Measurements from ENCODE around the gene KIDINS220. TPM values are rescaled to one million over a fixed set of nuclear protein-coding genes. Genes with fewer than 3 reads are reported as not detected.
A peak's percentile ranks its signal among the peaks of the same experiment; 100 is the strongest.

Gene KIDINS220
- total RNA-seq (2014; rRNA removed; shearing (Covaris generic)) = 12.1 and 12.4 TPM in 2 replicates

DNA sequence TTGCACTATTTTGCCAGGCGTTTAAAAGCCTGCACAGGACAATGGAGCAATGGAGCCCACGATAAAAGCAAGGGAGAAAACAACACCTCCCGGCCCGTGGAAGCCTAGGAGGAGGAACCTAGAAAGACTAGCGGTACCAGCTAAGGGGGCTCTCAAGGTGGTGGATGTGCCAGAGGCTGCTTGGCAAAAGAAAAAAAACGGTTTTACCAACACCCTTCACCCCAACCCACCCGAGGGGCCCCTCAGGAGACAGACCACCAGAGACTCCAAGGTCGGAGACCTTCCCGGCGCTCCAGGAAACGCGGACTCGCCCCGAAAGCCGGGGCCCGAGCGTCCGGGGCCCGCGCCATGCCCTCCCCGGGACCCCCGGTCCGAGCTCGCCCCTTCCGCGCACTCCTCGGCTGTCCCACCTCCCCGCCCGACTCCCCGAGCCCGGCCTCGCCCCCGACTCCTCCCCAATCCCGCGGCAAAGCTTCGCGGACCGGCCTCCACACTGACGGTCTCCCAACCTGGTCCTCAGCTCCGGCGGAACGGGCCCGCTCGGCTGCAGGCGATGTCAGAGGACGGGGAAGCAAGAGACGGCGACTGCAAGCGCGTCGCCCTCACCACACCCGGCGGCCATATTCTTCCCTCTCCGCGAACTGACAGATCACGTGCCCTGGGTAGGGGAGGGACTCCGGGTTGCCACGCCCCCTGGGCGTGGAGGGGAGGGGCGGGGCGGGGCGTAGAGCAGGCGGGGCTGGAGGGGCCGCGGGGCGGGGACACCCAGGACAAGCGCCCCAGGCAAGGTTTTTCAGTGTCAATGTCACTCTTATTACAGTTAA is at the start of gene KIDINS220:
TSS of gene KIDINS220 (minus strand) at position 643 of the 824 bp plus-strand sequence. CDS start 10,520 bp downstream, outside the sequence.
- DNase-seq (ENCODE audit: low spot score) = peak; percentile 40

DNA sequence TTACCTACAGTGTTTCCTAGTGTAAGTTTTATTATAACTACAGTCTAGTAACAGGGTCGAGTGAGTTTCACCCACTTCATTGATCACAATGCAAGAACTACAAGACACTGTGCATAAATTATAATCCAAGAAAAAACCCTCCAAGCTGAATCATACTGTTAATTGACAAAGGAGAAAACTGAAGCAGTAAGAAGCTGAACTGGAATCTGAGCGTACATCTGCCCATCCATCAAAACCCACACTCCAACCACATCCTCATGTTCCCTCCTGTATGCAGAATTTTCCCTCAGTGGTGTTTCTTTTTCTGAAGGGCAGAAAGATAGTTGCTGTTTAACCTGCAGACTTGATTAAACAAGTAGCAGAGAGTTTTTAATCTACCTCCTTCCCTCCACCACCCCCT is 49.5 kb upstream of the KIDINS220 start:
- DNase-seq (ENCODE audit: low spot score) = no peak

DNA sequence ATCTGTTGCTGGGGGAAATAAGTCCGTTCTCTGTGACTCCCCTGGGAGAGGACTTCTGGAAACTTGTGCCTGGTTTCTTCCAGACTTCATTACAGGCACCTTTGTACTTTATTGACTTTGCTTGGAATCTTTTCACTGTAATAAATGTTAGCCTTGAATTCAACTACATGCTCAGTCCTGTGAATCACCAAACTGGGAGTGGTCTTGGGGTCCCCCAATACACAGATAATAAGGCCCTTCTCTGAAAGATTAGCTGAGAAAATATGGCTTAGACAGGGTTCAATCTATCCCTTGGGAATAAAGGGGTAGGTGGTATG is 48.7 kb upstream of the KIDINS220 start:
- DNase-seq (ENCODE audit: low spot score) = no peak

DNA sequence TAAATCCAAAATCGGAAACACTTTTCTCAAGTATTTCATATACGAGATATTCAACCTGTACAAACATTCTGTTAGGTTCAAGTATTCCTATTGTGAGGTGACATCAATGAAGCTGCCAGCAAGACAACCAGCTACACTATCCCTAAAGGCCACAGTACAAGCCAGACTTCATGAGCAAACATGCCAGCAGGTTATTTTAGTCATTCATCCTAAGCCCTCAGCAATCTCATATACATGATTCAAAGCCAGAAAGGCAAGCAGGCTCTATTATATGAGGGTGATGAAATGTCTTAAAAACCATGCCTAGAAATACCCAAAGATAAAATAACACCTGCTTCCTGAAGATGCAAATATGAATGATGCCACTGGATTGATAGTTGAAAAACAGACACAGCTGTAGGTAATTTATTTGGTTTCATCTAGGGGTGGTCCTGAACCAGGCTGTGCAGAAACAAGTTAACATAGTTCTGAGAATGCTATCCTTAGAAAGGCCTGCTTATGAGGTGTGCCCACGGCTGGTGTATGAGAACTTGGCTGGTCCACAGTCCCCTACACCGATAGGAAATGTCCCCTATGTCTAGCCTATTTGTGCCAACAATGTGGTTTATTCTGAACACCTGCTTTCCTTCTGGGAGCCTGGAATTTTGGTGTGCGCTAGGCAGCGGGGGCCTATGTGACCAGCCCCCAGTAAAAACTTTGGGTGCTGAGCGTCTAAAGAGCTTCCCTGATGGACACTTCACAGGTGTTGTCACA is 48.2 kb upstream of the KIDINS220 start:
- DNase-seq (ENCODE audit: low spot score) = no peak

GRCh38 chr2:8884812-8885211 is 47.4 kb upstream of the KIDINS220 start:
- no peak for DNase-seq (ENCODE audit: low spot score)

- peak; percentile 7 for DNase-seq (ENCODE audit: low spot score)
Measured at GRCh38 chr2:8882094-8882493, 44.7 kb upstream of the KIDINS220 start.

DNA sequence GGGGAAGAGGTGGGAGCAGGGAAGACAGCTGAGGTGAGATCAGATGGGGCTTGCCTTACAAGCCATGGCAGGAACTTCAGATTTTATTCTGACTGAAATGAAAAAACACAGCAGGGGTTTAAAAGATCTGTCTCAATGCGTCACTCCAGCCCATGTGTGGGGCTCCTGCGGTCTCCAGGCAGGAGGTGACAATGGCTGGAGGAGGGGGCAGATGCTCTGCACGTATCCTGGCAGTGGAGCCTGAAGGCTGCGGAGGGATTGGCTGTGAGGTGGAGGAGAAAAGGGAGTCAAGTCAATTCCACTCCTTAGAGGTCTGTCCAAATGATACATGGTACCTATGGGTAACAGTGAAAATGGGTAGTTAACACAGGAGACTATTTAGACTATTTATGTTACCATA is 40.5 kb upstream of the KIDINS220 start:
- no peak for DNase-seq (ENCODE audit: low spot score)

DNA sequence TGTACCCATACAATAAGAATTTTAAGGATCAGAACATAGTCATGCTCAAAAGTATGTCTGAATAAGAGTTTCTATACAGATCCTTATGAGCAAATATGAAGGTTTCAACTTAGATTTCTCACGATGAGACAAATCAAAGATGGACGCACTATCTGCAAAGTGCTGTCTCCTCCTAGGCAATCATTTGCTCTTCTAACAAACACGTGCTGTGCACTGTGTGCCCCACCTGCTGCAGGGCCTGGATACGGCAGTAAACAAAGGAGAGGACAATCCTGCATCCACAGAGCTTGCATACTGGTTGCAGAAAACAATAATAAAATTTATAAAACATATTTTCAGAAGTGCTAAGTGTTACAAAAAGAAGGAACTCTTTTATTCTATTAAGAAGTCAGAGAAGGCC is 39.9 kb upstream of the KIDINS220 start:
- no peak for DNase-seq (ENCODE audit: low spot score)

GRCh38 chr2:8876628-8877027 is 39.2 kb upstream of the KIDINS220 start:
- DNase-seq (ENCODE audit: low spot score) = no peak

- DNase-seq (ENCODE audit: low spot score) = peak; percentile 39
Measured at GRCh38 chr2:8872821-8873432, 35.5 kb upstream of the KIDINS220 start.

- DNase-seq (ENCODE audit: low spot score) = no peak
Measured at GRCh38 chr2:8870441-8870840, 33.0 kb upstream of the KIDINS220 start.

- no peak for DNase-seq (ENCODE audit: low spot score)
Measured at GRCh38 chr2:8867363-8867762, 29.9 kb upstream of the KIDINS220 start.

DNA sequence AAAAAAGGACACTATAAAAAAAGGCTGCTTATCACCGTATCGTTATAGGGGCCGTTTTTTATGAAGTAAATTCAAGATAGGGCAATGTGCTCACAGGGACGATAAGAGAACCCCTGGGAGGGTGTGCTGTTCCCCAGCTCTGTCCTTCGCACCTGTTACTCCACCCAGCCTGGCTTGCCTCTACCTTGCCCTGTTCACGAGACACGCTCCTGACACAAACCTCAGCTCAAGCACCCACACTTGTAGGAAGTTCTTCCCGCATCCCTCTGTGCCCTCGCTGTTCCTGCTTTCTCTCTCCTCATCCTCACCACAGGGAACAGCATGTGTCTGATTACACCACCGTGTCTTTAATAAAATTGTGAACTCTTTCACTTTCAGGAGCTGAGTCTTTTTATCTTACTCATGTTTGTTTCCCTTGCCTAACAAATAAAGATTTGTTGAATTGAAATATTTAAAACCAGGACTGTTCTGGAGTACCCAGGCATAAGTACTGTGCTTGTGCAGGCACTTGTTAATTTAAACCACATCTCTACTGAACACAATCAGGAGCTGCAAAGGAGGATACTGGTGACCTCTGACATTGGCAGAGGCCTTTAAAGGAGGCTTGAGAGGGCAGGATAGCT is 26.0 kb upstream of the KIDINS220 start:
- no peak for DNase-seq (ENCODE audit: low spot score)

- no peak for DNase-seq (ENCODE audit: low spot score)
Measured at GRCh38 chr2:8862230-8862629, 24.8 kb upstream of the KIDINS220 start.

- DNase-seq (ENCODE audit: low spot score) = no peak
Measured at GRCh38 chr2:8861797-8862196, 24.4 kb upstream of the KIDINS220 start.

DNA sequence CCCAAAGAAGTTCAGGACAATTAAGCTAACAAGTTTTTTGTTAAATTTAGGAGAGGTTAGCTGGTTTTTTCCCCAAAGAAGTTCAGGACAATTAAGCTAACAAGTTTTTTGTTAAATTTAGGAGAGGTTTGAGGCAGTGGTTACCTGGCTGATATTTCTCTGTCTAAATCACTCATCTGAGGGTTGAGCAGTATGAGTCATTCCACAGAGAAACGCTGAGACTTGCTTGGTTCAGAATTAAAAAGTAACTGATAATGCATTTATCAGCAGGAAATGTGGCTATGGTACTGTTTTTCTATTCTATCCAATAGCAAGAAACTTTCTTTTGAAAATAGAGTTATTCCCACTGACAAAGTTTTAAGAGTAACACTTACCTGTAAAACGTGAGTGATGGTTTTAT is 22.8 kb upstream of the KIDINS220 start:
- no peak for DNase-seq (ENCODE audit: low spot score)

GRCh38 chr2:8858910-8859309 is 21.5 kb upstream of the KIDINS220 start:
- DNase-seq (ENCODE audit: low spot score) = no peak

DNA sequence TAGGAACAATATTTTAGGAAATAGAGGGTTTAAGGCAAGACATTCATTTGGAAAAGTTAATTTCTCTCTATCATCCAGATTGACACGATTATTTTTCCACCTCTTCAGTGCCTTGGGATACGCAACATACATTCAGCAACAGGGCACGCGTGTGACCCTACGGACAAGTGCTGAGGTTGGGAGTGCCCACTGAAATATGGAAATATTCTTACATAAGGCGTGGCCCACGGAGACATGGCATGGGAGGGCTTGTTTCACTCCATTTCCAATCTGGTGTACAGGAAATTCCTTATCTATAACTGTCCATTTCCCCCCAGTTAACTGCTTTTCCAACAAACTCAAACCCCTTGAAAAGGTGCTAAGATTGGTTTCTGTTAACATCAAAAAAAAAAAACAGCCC is 20.9 kb upstream of the KIDINS220 start:
- no peak for DNase-seq (ENCODE audit: low spot score)

- no peak for DNase-seq (ENCODE audit: low spot score)
Measured at GRCh38 chr2:8857709-8858108, 20.3 kb upstream of the KIDINS220 start.

DNA sequence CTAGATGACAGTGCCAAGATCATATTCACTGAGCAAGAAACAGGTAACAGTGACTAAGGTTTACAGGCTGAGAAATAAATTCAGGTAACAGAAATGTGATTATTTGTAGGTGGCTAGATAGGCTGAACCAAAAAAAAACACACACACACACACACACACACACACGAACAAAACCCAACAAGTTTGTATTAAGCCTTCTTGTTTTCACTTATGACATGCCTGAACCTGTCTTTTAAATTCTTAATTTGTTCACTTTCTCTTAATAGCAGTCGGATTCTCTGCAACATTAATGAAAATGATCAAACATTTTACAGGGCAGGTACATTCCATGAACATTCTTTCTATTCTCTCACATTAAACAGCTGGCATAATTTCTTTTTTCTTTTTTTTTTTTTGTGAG is 18.8 kb upstream of the KIDINS220 start:
- DNase-seq (ENCODE audit: low spot score) = no peak

GRCh38 chr2:8855010-8855409 is 17.6 kb upstream of the KIDINS220 start:
- DNase-seq (ENCODE audit: low spot score) = no peak

GRCh38 chr2:8853426-8853825 is 16.0 kb upstream of the KIDINS220 start:
- no peak for DNase-seq (ENCODE audit: low spot score)

Data from H4 (cell line).